Measurements from ENCODE around the gene SDF2L1. TPM values are rescaled to one million over a fixed set of nuclear protein-coding genes. Genes with fewer than 3 reads are reported as not detected.

Gene SDF2L1
- total RNA-seq, 1 donor = 18.3 TPM

DNA sequence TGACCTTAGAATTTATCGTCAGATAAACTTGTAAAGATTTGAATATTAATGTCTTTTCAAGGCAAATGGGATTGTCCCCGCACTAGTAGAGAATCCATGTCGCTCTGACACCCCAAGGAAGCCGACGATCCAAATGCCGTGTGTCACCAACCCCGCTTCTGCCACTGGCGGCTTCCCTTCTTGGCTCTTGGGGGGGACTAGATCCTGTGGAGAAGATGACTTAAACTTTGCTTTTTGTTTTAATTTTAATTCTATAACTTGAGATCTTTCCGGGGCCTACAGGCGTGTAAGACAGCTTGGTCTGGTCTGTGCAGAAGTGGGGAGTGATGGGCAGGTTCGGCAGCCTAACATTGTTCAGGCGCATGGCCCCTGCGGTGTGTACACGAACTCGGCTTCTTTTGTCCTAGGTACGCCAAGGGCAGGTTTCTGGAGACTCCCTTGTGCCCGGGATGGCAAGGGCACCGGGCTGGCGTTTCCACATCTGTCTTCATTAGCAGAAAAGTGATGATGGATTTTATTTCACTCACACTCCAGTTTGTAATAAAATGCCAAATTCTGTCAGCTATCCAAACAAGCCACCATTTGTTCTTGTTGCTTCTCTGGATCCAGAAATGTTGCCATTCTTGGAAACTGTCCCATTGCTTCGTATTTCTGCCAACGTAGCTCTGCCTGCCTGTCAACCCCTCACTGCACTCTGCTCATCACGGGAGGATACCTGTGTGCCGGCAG, 19.0 kb upstream of the SDF2L1 start:
- TF ChIP-seq CTCF (IDR thresholded peaks at IDR 0.05; ENCODE audit: insufficient read depth, low read length) = no peak
- no peak overlapping the region for H3K4me3 ChIP-seq (ENCODE audit: low read depth, low read length)
- no peak for DNase-seq (ENCODE audit: low read depth)

GRCh38 chr22:21623648-21623970, 18.5 kb upstream of the SDF2L1 start:
- no peak for TF ChIP-seq CTCF (IDR thresholded peaks at IDR 0.05; ENCODE audit: insufficient read depth, low read length)
- no peak overlapping the region for H3K4me3 ChIP-seq (ENCODE audit: low read depth, low read length)
- no peak for DNase-seq (ENCODE audit: low read depth)

GRCh38 chr22:21624120-21624879, 17.8 kb upstream of the SDF2L1 start:
- no peak overlapping the region for H3K4me3 ChIP-seq (ENCODE audit: low read depth, low read length)
- peak; percentile 45 for TF ChIP-seq CTCF (IDR thresholded peaks at IDR 0.05; ENCODE audit: insufficient read depth, low read length)
- peak; percentile 37 for DNase-seq (ENCODE audit: low read depth)

DNA sequence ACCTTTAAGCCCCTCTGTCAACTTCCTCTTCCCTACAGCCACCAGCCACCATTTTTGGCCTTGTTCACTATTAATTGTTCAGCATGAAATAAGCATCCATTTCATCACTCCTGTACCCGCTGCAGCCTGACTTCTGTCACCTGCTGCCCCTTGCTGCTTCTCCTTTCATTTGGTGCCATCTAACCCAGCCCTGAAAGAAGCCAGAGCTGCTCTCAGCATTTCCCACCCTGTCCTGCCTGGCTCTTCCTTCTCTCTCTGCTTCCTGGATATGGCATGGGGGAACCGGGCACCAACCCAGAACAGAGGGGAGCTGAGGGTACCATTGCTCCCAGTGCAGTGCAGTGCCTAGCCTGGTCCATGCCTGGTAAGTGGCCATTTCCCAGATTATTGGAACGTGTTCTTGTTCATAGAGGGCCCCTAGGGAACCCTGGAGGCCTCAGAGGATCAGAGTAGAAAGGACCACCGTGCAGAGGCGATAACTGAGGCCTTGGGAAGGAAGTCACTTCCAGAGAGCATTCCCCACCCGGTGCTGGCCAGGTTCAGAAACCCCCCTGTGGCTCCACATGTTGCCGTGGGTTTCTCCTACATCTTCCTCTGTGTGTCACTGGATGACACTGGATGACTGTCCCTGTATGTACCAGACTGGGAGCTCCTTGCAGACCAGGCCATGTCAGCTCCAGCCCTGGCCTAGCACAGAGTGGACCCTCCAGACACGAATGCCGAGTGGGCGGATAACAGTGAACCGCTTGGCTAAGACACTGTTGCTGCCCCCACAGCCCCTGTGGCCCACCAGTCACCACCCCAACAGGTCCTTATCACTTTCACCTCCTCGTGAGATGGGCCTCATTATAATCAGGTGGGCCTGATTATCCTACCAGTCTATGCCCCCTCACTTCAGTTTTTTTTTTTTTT, 17.0 kb upstream of the SDF2L1 start:
- no peak overlapping the region for H3K4me3 ChIP-seq (ENCODE audit: low read depth, low read length)
- no peak for DNase-seq (ENCODE audit: low read depth)
- no peak for TF ChIP-seq CTCF (IDR thresholded peaks at IDR 0.05; ENCODE audit: insufficient read depth, low read length)

DNA sequence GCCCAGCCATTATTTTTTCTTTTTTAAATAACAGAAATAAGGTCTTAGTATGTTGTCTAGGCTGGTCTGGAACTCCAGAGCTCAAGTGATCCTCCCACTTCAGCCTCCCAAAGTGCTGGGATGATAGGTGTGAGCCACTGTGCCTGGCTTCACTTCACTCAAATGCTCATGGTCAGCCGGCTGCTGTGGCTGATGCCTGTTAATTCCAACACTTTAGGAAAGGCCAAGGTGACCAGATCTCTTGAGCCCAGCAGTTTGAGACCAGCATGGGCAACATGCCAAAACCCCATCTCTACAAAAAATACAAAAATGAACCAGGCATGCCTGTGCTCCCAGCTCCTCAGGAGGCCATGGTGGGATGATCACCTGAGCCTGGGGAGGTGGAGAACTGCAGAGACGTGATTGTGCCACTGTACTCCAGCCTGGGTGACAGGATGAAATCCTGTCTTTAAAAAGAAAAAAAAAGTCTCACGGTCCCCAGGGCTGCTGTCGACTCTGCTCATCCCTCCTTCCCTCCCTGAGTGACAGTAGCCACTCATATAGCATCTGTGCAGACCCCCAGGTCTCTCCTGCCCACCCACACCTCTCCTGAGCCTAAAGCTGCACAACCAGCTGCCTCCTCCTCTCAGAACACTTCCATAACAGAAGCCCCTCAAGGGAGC, 15.9 kb upstream of the SDF2L1 start:
- no peak for DNase-seq (ENCODE audit: low read depth)
- TF ChIP-seq CTCF (IDR thresholded peaks at IDR 0.05; ENCODE audit: insufficient read depth, low read length) = no peak
- no peak overlapping the region for H3K4me3 ChIP-seq (ENCODE audit: low read depth, low read length)

- no peak for TF ChIP-seq CTCF (IDR thresholded peaks at IDR 0.05; ENCODE audit: insufficient read depth, low read length)
- H3K4me3 ChIP-seq (ENCODE audit: low read depth, low read length) = no peak overlapping the region
- DNase-seq (ENCODE audit: low read depth) = no peak
Measured at GRCh38 chr22:21626735-21627469, 15.2 kb upstream of the SDF2L1 start.
